ENCODE data around the gene OR1Q1. TPM values are rescaled to one million over a fixed set of nuclear protein-coding genes. Genes with fewer than 3 reads are reported as not detected.

The OR1Q1 gene
- total and polyA plus RNA-seq, 9 of the 15 experiments (the other 6 are each of a cell fraction or from before 2014, with no cell fraction given), result not detected

GRCh38 chr9:122580360-122580759 lies 34.2 kb upstream of the OR1Q1 start (continued):
- TF ChIP-seq HDAC6 (IDR thresholded peaks at IDR 0.05; ENCODE audit: low read depth, low read length) (no peak), C11orf30 (IDR thresholded peaks at IDR 0.05; ENCODE audit: low read depth) (peak; percentile 92), ZNF41 (CRISPR knock-in tag; conservative IDR thresholded peaks at IDR 0.05) (no peak), WHSC1 (IDR thresholded peaks at IDR 0.05; ENCODE audit: low read length) (no peak), MAFF (IDR thresholded peaks at IDR 0.05; ENCODE audit: low read length) (peak; percentile 87), POLR2H (tag; IDR thresholded peaks at IDR 0.05; ENCODE audit: low read depth) (no peak), U2AF2 (optimal IDR thresholded peaks at IDR 0.05; ENCODE audit: low read depth, low read length) (no peak), ZNF583 (CRISPR knock-in tag; IDR thresholded peaks at IDR 0.05) (no peak), SOX6 (IDR thresholded peaks at IDR 0.05) (peak; percentile 96)
- TF ChIP-seq, protein P1, sequence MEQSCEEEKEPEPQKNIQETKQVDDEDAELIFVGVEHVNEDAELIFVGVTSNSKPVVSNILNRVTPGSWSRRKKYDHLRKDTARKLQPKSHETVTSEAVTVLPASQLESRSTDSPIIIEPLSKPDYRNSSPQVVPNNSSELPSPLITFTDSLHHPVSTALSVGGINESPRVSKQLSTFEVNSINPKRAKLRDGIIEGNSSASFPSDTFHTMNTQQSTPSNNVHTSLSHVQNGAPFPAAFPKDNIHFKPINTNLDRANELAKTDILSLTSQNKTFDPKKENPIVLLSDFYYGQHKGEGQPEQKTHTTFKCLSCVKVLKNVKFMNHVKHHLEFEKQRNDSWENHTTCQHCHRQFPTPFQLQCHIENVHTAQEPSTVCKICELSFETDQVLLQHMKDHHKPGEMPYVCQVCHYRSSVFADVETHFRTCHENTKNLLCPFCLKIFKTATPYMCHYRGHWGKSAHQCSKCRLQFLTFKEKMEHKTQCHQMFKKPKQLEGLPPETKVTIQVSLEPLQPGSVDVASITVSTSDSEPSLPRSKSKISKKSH (CRISPR knock-in tag; IDR thresholded peaks at IDR 0.05), result no peak
- TF ChIP-seq, protein P2, sequence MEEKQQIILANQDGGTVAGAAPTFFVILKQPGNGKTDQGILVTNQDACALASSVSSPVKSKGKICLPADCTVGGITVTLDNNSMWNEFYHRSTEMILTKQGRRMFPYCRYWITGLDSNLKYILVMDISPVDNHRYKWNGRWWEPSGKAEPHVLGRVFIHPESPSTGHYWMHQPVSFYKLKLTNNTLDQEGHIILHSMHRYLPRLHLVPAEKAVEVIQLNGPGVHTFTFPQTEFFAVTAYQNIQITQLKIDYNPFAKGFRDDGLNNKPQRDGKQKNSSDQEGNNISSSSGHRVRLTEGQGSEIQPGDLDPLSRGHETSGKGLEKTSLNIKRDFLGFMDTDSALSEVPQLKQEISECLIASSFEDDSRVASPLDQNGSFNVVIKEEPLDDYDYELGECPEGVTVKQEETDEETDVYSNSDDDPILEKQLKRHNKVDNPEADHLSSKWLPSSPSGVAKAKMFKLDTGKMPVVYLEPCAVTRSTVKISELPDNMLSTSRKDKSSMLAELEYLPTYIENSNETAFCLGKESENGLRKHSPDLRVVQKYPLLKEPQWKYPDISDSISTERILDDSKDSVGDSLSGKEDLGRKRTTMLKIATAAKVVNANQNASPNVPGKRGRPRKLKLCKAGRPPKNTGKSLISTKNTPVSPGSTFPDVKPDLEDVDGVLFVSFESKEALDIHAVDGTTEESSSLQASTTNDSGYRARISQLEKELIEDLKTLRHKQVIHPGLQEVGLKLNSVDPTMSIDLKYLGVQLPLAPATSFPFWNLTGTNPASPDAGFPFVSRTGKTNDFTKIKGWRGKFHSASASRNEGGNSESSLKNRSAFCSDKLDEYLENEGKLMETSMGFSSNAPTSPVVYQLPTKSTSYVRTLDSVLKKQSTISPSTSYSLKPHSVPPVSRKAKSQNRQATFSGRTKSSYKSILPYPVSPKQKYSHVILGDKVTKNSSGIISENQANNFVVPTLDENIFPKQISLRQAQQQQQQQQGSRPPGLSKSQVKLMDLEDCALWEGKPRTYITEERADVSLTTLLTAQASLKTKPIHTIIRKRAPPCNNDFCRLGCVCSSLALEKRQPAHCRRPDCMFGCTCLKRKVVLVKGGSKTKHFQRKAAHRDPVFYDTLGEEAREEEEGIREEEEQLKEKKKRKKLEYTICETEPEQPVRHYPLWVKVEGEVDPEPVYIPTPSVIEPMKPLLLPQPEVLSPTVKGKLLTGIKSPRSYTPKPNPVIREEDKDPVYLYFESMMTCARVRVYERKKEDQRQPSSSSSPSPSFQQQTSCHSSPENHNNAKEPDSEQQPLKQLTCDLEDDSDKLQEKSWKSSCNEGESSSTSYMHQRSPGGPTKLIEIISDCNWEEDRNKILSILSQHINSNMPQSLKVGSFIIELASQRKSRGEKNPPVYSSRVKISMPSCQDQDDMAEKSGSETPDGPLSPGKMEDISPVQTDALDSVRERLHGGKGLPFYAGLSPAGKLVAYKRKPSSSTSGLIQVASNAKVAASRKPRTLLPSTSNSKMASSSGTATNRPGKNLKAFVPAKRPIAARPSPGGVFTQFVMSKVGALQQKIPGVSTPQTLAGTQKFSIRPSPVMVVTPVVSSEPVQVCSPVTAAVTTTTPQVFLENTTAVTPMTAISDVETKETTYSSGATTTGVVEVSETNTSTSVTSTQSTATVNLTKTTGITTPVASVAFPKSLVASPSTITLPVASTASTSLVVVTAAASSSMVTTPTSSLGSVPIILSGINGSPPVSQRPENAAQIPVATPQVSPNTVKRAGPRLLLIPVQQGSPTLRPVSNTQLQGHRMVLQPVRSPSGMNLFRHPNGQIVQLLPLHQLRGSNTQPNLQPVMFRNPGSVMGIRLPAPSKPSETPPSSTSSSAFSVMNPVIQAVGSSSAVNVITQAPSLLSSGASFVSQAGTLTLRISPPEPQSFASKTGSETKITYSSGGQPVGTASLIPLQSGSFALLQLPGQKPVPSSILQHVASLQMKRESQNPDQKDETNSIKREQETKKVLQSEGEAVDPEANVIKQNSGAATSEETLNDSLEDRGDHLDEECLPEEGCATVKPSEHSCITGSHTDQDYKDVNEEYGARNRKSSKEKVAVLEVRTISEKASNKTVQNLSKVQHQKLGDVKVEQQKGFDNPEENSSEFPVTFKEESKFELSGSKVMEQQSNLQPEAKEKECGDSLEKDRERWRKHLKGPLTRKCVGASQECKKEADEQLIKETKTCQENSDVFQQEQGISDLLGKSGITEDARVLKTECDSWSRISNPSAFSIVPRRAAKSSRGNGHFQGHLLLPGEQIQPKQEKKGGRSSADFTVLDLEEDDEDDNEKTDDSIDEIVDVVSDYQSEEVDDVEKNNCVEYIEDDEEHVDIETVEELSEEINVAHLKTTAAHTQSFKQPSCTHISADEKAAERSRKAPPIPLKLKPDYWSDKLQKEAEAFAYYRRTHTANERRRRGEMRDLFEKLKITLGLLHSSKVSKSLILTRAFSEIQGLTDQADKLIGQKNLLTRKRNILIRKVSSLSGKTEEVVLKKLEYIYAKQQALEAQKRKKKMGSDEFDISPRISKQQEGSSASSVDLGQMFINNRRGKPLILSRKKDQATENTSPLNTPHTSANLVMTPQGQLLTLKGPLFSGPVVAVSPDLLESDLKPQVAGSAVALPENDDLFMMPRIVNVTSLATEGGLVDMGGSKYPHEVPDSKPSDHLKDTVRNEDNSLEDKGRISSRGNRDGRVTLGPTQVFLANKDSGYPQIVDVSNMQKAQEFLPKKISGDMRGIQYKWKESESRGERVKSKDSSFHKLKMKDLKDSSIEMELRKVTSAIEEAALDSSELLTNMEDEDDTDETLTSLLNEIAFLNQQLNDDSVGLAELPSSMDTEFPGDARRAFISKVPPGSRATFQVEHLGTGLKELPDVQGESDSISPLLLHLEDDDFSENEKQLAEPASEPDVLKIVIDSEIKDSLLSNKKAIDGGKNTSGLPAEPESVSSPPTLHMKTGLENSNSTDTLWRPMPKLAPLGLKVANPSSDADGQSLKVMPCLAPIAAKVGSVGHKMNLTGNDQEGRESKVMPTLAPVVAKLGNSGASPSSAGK (IDR thresholded peaks at IDR 0.05), result 0 out of 2 replicates have a peak, but pooled peaks have one; percentile 37
- TF ChIP-seq, protein P3, sequence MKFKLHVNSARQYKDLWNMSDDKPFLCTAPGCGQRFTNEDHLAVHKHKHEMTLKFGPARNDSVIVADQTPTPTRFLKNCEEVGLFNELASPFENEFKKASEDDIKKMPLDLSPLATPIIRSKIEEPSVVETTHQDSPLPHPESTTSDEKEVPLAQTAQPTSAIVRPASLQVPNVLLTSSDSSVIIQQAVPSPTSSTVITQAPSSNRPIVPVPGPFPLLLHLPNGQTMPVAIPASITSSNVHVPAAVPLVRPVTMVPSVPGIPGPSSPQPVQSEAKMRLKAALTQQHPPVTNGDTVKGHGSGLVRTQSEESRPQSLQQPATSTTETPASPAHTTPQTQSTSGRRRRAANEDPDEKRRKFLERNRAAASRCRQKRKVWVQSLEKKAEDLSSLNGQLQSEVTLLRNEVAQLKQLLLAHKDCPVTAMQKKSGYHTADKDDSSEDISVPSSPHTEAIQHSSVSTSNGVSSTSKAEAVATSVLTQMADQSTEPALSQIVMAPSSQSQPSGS (CRISPR knock-in tag; IDR thresholded peaks at IDR 0.05), result no peak
- TF ChIP-seq, protein P4, sequence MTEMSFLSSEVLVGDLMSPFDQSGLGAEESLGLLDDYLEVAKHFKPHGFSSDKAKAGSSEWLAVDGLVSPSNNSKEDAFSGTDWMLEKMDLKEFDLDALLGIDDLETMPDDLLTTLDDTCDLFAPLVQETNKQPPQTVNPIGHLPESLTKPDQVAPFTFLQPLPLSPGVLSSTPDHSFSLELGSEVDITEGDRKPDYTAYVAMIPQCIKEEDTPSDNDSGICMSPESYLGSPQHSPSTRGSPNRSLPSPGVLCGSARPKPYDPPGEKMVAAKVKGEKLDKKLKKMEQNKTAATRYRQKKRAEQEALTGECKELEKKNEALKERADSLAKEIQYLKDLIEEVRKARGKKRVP (CRISPR knock-in tag; IDR thresholded peaks at IDR 0.05), result no peak
